VCaP (cell line): ENCODE results near the gene ZMIZ1.
"Not testable (repeated sequence)": the region's sequence is repeated elsewhere in the genome, so short reads cannot be mapped to it uniquely, and the experiment has no call there.

Experiments
- H3K27ac ChIP-seq: fragments of 450-650 bp; 2 replicates; pipeline ENCODE4 v1.5.1; 2017
- CTCF ChIP-seq: fragments of 450-650 bp; conservative IDR thresholded peaks from 2 replicates; pipeline ENCODE4 v1.5.1; 2017; ENCODE audit warnings: mild to moderate bottlenecking, moderate library complexity

ZMIZ1 gene

GRCh38 chr10:79034271-79034876, 34.4 kb upstream of the ZMIZ1 start:
- no peak for TF ChIP-seq CTCF

GRCh38 chr10:79036416-79036815, 32.4 kb upstream of the ZMIZ1 start:
- H3K27ac ChIP-seq, result not testable (repeated sequence)

More at GRCh38 chr10:79034271-79034876, 34.4 kb upstream of the ZMIZ1 start:
- H3K27ac ChIP-seq, result no peak overlapping the region

GRCh38 chr10:79038104-79038840, 30.5 kb upstream of the ZMIZ1 start:
- no peak for TF ChIP-seq CTCF
- H3K27ac ChIP-seq, result no peak overlapping the region

- TF ChIP-seq CTCF, result no peak
- H3K27ac ChIP-seq, result no peak overlapping the region
Measured at GRCh38 chr10:79038841-79039201, 29.9 kb upstream of the ZMIZ1 start.

- no peak for TF ChIP-seq CTCF
- no peak overlapping the region for H3K27ac ChIP-seq
Measured at GRCh38 chr10:79042639-79043411, 25.9 kb upstream of the ZMIZ1 start.

GRCh38 chr10:79044036-79044632, 24.6 kb upstream of the ZMIZ1 start:
- no peak for TF ChIP-seq CTCF
- no peak overlapping the region for H3K27ac ChIP-seq

GRCh38 chr10:79044846-79045245, 23.9 kb upstream of the ZMIZ1 start:
- TF ChIP-seq CTCF, result no peak
- no peak overlapping the region for H3K27ac ChIP-seq
